ENCODE results near the gene QRFPR. TPM values are rescaled to one million over a fixed set of nuclear protein-coding genes. Genes with fewer than 3 reads are reported as not detected.

QRFPR gene
- total and polyA plus RNA-seq, 4 donors = not detected

GRCh38 chr4:121400632-121401031, 19.8 kb upstream of the QRFPR start:
- H3K27ac ChIP-seq (ENCODE audit: low read depth in 1 of 2, low read length in 2 of 2) = no peak overlapping the region
- no peak overlapping the region for H3K4me3 ChIP-seq (ENCODE audit: low read depth in 1 of 3, low read length in 3 of 3)
- no peaks in the 10 kb centered on the region for H3K36me3 ChIP-seq (ENCODE audit: control insufficient read depth in 4 of 4, insufficient read depth in 3 of 4, low read depth in 1 of 4, low read length in 3 of 4)
- TF ChIP-seq, protein P1, sequence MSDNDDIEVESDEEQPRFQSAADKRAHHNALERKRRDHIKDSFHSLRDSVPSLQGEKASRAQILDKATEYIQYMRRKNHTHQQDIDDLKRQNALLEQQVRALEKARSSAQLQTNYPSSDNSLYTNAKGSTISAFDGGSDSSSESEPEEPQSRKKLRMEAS (IDR thresholded peaks at IDR 0.05) = no peak
- TF ChIP-seq HNF4A (conservative IDR thresholded peaks at IDR 0.05) (no peak), EGR1 (IDR thresholded peaks at IDR 0.05; ENCODE audit: low read depth in 2 of 2) (no peak), HNF4G (IDR thresholded peaks at IDR 0.05) (no peak), FOXA2 (IDR thresholded peaks at IDR 0.05) (no peak), TAF1 (conservative IDR thresholded peaks at IDR 0.05) (no peak), ZBTB33 (IDR thresholded peaks at IDR 0.05) (no peak), RXRA (IDR thresholded peaks at IDR 0.05) (no peak), JUND (IDR thresholded peaks at IDR 0.05) (no peak), NR2F2 (IDR thresholded peaks at IDR 0.05) (no peak), GABPA (IDR thresholded peaks at IDR 0.05 in 1 of 2, conservative IDR thresholded peaks at IDR 0.05 in 1 of 2) (no peak), YY1 (IDR thresholded peaks at IDR 0.05) (no peak), RAD21 (IDR thresholded peaks at IDR 0.05) (no peak), FOXA1 (IDR thresholded peaks at IDR 0.05) (no peak), SP1 (IDR thresholded peaks at IDR 0.05) (no peak)
- TF ChIP-seq, protein P2, sequence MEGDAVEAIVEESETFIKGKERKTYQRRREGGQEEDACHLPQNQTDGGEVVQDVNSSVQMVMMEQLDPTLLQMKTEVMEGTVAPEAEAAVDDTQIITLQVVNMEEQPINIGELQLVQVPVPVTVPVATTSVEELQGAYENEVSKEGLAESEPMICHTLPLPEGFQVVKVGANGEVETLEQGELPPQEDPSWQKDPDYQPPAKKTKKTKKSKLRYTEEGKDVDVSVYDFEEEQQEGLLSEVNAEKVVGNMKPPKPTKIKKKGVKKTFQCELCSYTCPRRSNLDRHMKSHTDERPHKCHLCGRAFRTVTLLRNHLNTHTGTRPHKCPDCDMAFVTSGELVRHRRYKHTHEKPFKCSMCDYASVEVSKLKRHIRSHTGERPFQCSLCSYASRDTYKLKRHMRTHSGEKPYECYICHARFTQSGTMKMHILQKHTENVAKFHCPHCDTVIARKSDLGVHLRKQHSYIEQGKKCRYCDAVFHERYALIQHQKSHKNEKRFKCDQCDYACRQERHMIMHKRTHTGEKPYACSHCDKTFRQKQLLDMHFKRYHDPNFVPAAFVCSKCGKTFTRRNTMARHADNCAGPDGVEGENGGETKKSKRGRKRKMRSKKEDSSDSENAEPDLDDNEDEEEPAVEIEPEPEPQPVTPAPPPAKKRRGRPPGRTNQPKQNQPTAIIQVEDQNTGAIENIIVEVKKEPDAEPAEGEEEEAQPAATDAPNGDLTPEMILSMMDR (IDR thresholded peaks at IDR 0.05; ENCODE audit: low read depth, low read length, missing input control) = no peak
- TF ChIP-seq, protein P3, sequence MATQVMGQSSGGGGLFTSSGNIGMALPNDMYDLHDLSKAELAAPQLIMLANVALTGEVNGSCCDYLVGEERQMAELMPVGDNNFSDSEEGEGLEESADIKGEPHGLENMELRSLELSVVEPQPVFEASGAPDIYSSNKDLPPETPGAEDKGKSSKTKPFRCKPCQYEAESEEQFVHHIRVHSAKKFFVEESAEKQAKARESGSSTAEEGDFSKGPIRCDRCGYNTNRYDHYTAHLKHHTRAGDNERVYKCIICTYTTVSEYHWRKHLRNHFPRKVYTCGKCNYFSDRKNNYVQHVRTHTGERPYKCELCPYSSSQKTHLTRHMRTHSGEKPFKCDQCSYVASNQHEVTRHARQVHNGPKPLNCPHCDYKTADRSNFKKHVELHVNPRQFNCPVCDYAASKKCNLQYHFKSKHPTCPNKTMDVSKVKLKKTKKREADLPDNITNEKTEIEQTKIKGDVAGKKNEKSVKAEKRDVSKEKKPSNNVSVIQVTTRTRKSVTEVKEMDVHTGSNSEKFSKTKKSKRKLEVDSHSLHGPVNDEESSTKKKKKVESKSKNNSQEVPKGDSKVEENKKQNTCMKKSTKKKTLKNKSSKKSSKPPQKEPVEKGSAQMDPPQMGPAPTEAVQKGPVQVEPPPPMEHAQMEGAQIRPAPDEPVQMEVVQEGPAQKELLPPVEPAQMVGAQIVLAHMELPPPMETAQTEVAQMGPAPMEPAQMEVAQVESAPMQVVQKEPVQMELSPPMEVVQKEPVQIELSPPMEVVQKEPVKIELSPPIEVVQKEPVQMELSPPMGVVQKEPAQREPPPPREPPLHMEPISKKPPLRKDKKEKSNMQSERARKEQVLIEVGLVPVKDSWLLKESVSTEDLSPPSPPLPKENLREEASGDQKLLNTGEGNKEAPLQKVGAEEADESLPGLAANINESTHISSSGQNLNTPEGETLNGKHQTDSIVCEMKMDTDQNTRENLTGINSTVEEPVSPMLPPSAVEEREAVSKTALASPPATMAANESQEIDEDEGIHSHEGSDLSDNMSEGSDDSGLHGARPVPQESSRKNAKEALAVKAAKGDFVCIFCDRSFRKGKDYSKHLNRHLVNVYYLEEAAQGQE (IDR thresholded peaks at IDR 0.05) = no peak
- TF ChIP-seq, protein P4, sequence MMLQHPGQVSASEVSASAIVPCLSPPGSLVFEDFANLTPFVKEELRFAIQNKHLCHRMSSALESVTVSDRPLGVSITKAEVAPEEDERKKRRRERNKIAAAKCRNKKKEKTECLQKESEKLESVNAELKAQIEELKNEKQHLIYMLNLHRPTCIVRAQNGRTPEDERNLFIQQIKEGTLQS (IDR thresholded peaks at IDR 0.05) = no peak
- no peaks in the 10 kb centered on the region for H3K9me3 ChIP-seq (ENCODE audit: control insufficient read depth in 4 of 4, low read length in 3 of 4)
- 87% methylated on average over 4 of the region's 4 CpGs for WGBS
- no peaks in the 10 kb centered on the region for H3K27me3 ChIP-seq (ENCODE audit: control insufficient read depth in 4 of 4, insufficient read depth in 4 of 4, low read length in 3 of 4)
- H3K4me1 ChIP-seq (ENCODE audit: control insufficient read depth in 4 of 4, insufficient read depth in 4 of 4, low read length in 3 of 4) = no peaks in the 10 kb centered on the region
- no peak overlapping the region for H3K9ac ChIP-seq (ENCODE audit: low read depth in 1 of 2, low read length in 2 of 2)
- no peak for DNase-seq (ENCODE audit: low spot score)
